Stimulated activated naive CD4-positive, alpha-beta T cell (primary cell): ENCODE measurements around the gene FNIP2.
A peak's percentile ranks its signal among the peaks of the same experiment; 100 is the strongest.

Experiments
- DNase-seq, 6 experiments: peaks; one replicate each; lab custom pipeline; 2025; lab: John Stamatoyannopoulos, UW

FNIP2 gene

GRCh38 chr4:158837527-158838141 is 68.8 kb downstream of the FNIP2 start:
- no peak for DNase-seq

- no peak for DNase-seq
Measured at GRCh38 chr4:158840131-158840530, 71.3 kb downstream of the FNIP2 start.

DNA sequence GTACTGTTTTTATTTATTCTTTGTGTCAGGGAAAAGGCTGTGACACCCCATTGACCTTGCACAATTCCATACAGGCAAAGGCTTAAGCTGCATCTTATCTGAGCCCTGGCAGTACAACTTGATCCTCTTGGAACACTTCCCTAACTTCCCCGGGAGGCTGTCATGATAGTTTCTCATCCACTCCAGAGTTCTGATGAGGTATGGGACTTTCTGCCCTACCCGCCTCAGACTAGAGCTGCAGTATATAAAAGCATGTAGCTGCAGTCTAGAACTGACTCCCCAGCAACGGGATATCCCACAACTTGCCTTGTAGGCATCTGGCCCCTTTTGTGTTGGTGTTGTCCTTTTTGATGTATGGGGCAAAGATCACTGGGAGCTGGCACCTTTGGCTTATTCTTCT is 72.7 kb downstream of the FNIP2 start:
- no peak for DNase-seq

- DNase-seq: no peak
Measured at GRCh38 chr4:158845311-158846041, 76.7 kb downstream of the FNIP2 start.

DNA sequence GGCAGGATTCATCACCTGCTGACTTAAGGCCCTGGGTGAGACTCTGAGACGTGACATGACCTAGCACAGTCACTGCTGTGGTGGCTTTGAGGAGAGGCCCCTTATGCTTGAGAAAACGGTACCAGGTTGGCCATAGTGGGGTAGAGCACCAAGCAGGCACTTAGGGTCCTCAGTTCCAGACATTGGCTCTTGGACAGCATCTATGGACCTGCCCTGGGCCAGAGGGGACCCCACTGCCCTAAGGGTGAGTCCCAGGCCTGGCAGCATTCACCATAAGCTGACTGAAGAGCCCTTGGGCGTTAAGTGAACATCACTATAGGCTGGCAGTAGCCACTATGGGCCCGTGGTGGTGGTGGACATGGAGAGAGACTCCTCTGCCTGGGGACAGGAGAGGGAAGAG is 78.7 kb downstream of the FNIP2 start:
- no peak for DNase-seq

DNA sequence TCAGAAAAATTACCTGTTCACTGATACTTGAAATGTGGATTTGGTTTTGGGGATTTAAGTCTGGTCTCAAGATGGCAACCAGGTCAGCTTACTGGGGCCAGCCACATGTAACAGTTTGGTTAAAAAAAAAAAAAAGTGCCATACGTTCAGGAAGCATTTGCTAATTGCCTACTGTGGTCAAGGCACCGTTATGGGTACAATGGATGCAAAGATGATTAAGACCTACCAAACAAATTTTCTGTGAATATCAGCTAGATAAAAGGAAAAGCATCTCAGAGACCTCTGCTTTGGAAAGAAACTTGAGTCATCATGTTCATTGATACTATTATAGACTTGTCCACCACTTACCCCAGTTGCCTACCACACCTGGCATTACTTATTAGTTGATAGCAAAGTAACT is 80.9 kb downstream of the FNIP2 start:
- DNase-seq: no peak

DNA sequence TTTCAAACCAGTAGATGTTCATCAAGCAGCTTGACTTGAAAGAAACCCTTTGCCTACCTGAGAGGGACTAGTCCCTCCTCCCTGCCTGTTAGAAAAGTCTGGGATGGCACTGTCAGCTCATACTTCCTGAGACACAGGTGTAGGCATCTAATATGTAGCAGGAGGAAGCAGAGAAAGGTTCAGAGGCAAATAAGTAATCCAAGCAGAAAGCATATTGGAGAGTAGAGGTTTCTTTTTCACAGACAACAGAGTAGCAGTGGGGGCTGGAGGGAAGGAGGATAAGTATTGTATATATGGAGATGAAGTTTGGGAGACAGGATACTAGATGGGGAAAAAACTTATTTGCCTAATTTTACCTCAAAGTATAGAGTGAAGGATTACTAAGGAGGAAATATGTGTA is 81.5 kb downstream of the FNIP2 start:
- no peak for DNase-seq

- peak in 2 of 6 experiments; percentile 28 to 47 for DNase-seq
Measured at GRCh38 chr4:158850800-158851644, 82.2 kb downstream of the FNIP2 start.

GRCh38 chr4:158854236-158854635 is 85.4 kb downstream of the FNIP2 start:
- no peak for DNase-seq

- peak in 1 of 6 experiments; percentile 17 for DNase-seq
Measured at GRCh38 chr4:158856852-158857251, 88.0 kb downstream of the FNIP2 start.

- no peak for DNase-seq
Measured at GRCh38 chr4:158857951-158858350, 89.1 kb downstream of the FNIP2 start.

GRCh38 chr4:158858410-158859199 is 89.8 kb downstream of the FNIP2 start:
- DNase-seq: no peak

DNA sequence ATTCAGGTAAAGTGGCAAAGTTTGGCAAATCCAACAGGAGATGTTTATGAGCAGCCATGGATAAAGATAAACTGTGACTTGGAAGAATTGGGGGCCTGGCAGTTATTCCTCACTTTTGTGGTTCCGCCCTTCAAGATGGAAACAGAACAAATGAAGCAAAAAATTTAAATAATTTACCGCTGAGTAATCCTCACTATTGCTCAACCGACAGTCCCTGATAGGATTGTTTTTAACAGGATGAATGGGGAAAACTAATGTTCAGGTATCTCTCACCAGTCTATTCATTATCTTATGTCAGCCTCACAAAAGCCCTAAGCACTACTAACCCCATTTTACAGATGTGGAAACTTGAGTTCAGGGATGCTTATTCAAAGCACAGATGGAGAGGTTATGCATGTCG is 90.8 kb downstream of the FNIP2 start:
- DNase-seq: no peak

DNA sequence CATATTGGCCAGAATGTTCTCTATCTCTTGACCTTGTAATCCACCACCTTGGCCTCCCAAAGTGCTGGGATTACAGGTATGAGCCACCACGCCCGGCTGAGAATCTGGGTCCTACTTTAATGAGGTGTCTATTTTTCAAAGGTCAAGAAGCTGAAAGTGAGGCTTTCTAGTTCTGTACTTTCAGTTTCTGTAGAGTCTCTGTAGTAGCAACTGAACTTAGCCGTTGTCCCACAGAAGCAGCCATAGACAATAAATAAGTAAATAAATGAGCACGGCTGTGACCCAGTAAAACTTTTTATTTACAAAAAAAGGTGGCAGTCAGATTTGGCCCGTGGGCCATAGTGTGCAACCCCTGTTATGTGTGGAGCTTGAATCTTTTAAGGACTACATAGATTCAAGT is 92.0 kb downstream of the FNIP2 start:
- DNase-seq: no peak

DNA sequence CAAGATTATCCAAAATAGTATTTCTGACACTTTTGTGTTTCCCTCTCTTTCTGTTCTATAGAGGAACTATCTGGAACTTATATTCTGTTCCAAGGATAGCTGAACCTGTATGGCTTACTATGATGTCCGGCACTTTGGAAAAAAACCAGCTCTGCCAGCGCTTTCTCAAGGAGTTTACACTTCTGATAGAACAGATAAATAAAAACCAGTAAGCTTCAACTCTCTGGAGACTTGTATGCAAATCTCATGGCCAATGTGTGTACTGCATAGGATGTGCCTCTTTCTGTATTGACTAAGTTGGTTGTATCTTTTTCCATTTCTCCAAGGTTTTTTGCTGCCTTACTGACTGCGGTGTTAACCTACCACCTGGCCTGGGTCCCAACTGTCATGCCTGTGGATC is 92.5 kb downstream of the FNIP2 start:
- no peak for DNase-seq

DNA sequence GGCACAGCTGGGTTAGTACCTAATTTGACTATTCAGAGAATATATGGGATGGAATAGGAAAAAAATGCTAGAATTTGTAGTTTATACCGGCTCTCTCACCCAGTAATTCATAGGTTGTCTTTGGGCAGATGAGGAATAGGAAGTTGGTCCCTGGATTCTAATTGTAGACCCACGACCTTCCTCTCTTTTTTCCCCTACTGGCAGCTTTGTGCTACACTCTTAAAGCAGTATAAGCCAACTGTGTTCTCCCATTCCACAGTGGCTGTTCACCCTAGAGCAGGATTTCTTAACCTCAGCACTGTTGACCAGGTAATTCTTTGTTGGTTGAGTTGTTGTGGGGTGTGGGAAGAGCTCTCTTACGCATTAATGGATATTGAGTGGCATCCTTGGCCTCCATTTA is 92.9 kb downstream of the FNIP2 start:
- no peak for DNase-seq

GRCh38 chr4:158863296-158863695 is 94.5 kb downstream of the FNIP2 start:
- DNase-seq: no peak

DNA sequence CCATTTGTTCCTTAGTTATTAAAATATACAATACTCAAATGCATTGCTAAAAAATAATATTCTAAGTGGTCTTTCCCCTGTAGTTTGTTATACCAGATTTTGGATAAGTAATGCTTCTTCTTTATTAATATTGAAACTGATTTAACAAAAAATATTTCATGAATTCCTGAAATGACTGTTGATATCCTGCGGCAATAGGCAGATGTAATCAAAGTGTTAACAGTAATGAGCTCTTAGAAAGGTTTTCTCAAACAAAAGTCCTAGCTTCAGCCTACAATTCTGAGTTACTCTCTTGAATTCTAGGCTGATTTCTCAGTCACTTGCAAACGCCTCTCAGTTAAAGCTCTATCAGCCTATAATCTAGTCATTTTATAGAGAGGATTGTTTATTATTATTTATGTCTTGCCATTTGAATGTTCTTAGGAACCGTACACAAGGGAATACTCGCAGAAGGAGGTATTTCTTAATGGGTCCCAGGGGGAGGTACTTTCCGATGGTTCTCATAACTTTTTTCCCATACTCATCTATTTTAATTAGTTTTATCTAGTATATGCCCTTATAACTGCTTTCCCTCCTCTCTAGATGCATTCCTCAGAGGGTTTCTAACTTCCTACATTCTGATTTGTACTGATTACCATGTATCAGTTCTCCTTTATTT is 96.8 kb downstream of the FNIP2 start:
- no peak for DNase-seq

- no peak for DNase-seq
Measured at GRCh38 chr4:158869001-158869400, 100.2 kb downstream of the FNIP2 start.

DNA sequence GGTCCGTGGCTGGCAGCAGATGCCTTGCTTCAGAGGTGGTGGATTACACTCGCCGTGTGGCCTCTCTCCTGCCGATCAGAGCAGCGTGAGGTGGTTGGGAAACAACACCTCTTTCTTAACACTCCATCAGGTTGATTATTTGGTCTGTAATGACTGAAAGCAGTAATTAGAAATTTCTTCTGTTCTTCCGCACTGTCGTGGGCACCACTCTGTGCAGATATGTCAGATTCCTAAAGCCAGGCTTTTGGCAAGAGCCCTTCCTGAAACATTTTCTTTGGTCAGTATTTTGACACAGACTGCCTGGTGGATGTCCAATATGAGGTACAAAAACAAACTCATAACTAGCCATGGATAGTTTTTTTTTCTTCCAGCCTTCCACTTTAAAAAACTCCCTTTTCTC is 100.9 kb downstream of the FNIP2 start:
- no peak for DNase-seq

DNA sequence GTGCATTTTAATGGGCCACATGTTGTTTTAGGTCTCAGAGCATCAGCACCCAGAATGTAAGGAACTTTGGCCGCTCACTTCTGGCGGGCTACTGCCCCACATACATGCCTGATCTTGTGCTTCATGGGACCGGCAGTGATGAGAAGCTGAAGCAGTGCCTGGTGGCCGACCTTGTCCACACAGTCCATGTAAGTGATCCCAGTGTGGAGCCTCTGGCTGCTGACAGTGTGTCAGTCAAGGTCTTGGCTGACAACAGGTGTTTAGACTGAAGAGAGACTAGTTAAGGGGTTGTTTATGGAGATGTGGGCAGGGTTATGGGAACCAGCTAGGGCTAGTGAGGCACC is 101.4 kb downstream of the FNIP2 start:
- no peak for DNase-seq
